Fibroblast of the aortic adventitia (primary cell): Measurements from ENCODE around the gene ATXN1. TPM values are rescaled to one million over a fixed set of nuclear protein-coding genes. Genes with fewer than 3 reads are reported as not detected.

Source experiments
- DNase-seq: peaks from one replicate; pipeline ENCODE4 v3.0.0-alpha.2; 2010; ENCODE audit warnings: low read depth
- H3K4me3 ChIP-seq: 2 replicates; pipeline ENCODE4 v1.5.1; 2011; ENCODE audit warnings: low read depth, mild to moderate bottlenecking, control low read depth, low read length, moderate library complexity
- CTCF ChIP-seq: IDR thresholded peaks from 2 replicates; pipeline ENCODE4 v1.5.1; 2011; ENCODE audit warnings: mild to moderate bottlenecking, low read length, control low read depth, inconsistent platforms; ENCODE audit not compliant: insufficient read depth
- total RNA-seq: library from RNA; depleted of rRNA; stranded (reverse); fragments of >200 nt; gene quantifications from 2 replicates; pipeline ENCODE4 v1.2.3, GENCODE V29; 2012; ENCODE audit warnings: low replicate concordance

ATXN1 gene
- total RNA-seq, 1 donor = 39.3 TPM

GRCh38 chr6:16377470-16377869 is 383.8 kb downstream of the ATXN1 start:
- no peak for DNase-seq
- no peak for TF ChIP-seq CTCF
- H3K4me3 ChIP-seq = no peak overlapping the region

DNA sequence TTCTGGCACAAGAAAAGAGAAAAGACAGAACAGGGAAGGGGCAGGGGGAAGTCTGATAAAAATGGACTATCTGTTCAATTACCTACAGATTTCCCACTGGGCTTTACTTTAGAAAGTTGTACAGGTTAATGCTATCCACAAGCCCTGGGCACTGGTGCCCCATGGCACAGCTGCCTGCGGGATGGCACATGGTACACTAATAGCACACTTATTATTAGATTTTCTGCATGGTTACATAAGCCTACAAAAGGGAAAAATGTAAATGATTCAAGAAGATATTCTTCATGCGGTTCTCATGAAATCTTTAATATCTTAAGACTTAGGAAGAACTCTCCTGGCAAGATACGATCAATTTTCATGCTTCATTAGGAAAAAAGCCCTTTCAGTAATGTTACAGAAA is 385.4 kb downstream of the ATXN1 start:
- H3K4me3 ChIP-seq = no peak overlapping the region
- TF ChIP-seq CTCF = no peak
- DNase-seq = no peak

DNA sequence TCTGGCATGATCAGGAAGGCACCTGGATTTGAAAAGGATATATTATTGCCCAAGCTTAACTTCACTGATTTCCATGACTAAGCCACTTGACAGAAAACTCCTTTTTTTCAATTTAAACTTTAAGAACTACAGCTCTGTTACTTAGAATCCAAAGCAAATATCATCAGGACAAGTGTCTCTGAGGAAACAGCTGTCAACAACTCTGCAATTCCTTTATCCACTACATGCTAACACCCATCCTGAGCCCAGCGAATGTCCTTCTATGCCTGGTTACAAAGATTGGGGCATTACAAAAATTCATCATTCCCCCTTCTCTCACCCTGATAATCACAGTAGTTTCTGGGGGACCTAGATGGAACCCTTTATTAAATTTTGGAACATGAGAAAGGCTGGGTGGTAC is 386.1 kb downstream of the ATXN1 start:
- TF ChIP-seq CTCF = no peak
- H3K4me3 ChIP-seq = no peak overlapping the region
- no peak for DNase-seq

DNA sequence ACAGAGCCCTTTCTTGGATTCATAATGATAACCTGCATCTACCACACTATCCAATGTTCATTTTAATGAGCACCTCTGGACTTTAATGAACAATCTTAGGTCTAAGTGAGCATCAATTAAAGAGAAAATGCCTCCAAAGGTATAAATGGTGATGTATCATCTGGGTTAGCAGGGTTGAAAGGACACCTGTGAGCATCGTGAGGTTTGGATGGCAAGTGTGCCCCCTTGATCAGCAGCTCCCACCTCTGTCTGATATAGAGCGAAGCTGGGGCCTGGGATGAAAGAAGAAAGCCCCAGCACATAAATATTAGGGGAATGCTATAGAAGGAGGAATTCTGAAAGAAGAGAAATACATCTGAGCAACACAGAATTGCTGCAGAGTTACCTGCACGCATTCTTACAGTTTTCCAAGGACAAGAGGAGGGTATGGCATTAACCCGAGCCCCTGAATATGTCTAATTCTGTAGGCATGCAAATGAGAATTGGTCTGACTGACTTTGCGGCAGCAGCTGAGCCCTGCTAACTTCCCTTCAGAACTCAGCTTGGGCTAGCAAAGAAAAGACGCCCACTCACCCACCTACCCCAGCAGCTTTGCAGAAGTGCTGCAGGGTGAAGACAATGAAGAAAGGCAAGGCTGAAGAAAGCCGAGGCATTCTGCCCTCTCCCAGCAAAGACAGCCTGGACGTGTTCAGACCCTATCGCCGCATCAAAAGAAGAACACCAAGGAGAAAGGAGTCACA is 386.6 kb downstream of the ATXN1 start:
- DNase-seq = no peak
- no peak for TF ChIP-seq CTCF
- H3K4me3 ChIP-seq = no peak overlapping the region

DNA sequence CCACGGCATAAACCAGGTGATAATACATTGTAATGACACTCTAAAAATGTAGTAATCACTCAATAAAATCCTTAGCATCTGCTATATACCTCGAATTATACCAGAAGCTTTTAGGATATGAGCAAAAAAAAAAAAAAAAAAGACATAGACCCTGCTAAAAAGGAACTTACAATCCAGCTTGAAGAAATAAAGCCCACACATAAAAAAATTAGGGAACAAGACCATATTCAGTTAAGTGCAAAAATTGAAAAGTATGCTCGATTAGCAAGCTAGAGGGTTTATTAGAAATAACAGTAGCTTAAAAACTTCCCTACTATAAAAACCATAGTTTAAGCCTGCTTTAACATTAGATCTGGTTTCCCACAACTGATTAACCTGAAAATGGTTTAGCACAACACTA is 387.2 kb downstream of the ATXN1 start:
- no peak for TF ChIP-seq CTCF
- no peak for DNase-seq
- H3K4me3 ChIP-seq = no peak overlapping the region

DNA sequence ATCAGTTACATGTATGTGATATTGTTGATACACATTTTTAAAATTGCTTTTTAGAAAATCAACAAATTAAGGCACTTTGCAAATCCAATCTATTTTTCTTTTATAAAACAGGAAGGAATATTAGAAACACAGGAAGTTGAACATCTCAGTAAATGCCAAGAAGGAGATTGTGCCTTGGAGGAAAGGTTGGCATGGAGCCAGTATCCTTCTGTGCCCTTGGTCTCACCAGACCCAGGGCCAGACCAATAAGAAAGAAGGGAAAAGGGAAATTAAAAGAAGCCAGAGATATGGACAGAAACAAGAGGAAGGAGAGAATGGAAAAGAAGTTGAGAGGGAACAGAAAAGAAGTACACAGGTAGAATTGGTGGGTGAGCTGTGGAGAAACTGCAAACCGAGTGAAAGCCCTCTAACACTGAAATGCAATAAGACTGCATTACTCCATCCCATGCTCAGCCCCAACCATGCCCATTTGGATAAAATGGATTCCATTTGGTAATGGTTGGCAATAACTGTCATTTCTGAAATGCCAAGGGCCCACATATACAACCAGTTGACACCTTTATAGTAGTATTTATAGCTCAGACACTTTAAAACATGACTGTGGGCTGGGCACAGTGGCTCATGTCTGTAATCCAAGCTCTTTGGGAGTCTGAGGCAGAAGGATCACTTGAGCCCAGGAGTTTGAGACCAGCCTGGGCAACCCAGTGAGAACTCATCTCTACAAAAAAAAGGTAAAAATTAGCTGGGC is 389.1 kb downstream of the ATXN1 start:
- no peak for TF ChIP-seq CTCF
- no peak for DNase-seq

GRCh38 chr6:16371401-16371800 is 389.9 kb downstream of the ATXN1 start:
- no peak for DNase-seq
- H3K4me3 ChIP-seq = no peak overlapping the region
- TF ChIP-seq CTCF = no peak

More for the DNA sequence above, 389.1 kb downstream of the ATXN1 start:
- no peak overlapping the region for H3K4me3 ChIP-seq
